Gastroesophageal sphincter (tissue), 4 donors: ENCODE measurements around the gene KIAA1958. TPM values are rescaled to one million over a fixed set of nuclear protein-coding genes. Genes with fewer than 3 reads are reported as not detected.

Source experiments
- ATAC-seq: fragments of 150-250 bp; one replicate; pipeline ENCODE4 v1.9.1; 2016; ENCODE audit warnings: mild to moderate bottlenecking, moderate library complexity
- H3K27ac ChIP-seq, 4 donors: fragments of 200-600 bp; sonication (generic) in 3 of 4; 1 replicate in 3 of 4; 2 replicates in 1 of 4; pipeline ENCODE4 v1.5.1; 2016 to 2019
- H3K27me3 ChIP-seq: fragments of 200-600 bp; sonication (generic); one replicate; pipeline ENCODE4 v1.5.1; 2019
- H3K36me3 ChIP-seq, 2 donors: fragments of 200-600 bp; sonication (generic); one replicate each; pipeline ENCODE4 v1.5.1; 2019; ENCODE audit warnings: control low read depth in 1 of 2
- H3K4me1 ChIP-seq, 3 donors: fragments of 200-600 bp; sonication (generic); 1 replicate in 2 of 3; 2 replicates in 1 of 3; pipeline ENCODE4 v1.5.1; 2016 to 2019; ENCODE audit warnings: control low read depth in 2 of 3
- H3K4me3 ChIP-seq, 2 donors: fragments of 200-600 bp; sonication (generic); one replicate each; pipeline ENCODE4 v1.5.1; 2019; ENCODE audit warnings: mild to moderate bottlenecking in 1 of 2, moderate library complexity in 1 of 2
- H3K9me3 ChIP-seq, 3 donors: fragments of 200-600 bp; sonication (generic); one replicate each; pipeline ENCODE4 v1.5.1; 2017 to 2019; ENCODE audit warnings: control low read depth in 2 of 3
- EP300 ChIP-seq: sonication (generic); formaldehyde crosslinking; IDR thresholded peaks from one replicate; pipeline ENCODE4 v1.6.1; 2017; ENCODE audit warnings: antibody characterized with exemption, mild to moderate bottlenecking
- POLR2A ChIP-seq, 2 donors: fragments of 450-650 bp; IDR thresholded peaks; one replicate each; pipeline ENCODE4 v1.6.1; 2017; ENCODE audit warnings: antibody characterized with exemption in 2 of 2, mild to moderate bottlenecking in 2 of 2, moderate library complexity in 1 of 2
- POLR2AphosphoS5 ChIP-seq: sonication (generic); formaldehyde crosslinking; IDR thresholded peaks from one replicate; pipeline ENCODE4 v1.6.1; 2017; ENCODE audit warnings: antibody characterized with exemption
- WGBS, 2 donors: methylation state at CpG; one replicate each; pipeline ENCODE4 v1.1.5; 2018; ENCODE audit warnings: low coverage in 1 of 2; 5-methylcytosine and 5-hydroxymethylcytosine counted together
- total RNA-seq, 4 donors: library from RNA; depleted of rRNA; stranded (reverse); fragments of >200 nt; gene quantifications; one replicate each; pipeline ENCODE4 v1.1.0, GENCODE V29; 2016
- TF ChIP-seq, protein P1 (sequence below), 4 experiments: fragments of 200-600 bp in 2 of 4; fragments of 450-650 bp in 2 of 4; sonication (generic) in 1 of 4; IDR thresholded peaks; one replicate each; pipeline ENCODE4 v1.5.1; 2017 to 2019; ENCODE audit warnings: antibody characterized with exemption in 4 of 4, mild to moderate bottlenecking in 2 of 4, moderate library complexity in 2 of 4

The KIAA1958 gene
- total RNA-seq, 4 donors from 2014 or later, result 3.5 to 8.4 (median 3.9) TPM

DNA sequence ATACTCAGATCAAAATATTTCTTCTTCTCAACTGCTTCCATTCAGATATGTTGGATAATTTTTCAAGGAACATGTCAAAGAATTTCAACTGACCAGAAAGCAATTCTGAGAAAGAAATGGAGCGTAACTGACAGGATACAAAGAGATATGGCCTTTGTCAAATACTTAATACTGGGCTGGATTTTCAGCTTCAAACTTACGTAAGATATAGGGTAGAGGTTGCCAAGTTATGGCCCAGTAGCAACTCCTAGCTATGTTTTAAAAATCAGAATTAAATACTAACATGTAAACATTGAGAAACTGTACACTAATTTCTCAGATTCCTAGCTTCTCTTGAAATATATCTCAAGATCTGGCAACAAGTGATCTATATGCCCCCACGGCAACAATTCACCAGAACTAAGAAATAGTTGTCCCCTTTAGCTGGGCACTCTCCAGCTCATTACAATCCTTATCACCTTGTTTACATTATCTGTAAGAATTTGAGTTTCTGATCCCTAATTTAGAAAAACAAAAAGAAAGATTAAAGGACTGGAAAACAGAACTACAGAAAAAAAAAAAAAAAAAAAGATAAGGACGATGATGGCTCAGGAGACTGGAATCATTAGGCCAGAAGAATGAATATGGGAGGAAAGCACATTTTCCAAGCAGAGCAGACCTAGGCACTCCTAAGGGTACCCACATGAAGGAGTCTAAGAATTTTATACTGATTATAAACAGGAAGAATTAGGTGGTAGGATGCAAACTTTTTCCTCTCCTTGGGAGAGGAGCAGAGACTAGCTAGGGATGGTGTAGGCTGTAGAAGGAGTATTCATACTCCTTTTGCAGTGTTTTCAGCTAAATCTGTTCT lies 208.3 kb downstream of the KIAA1958 start:
- H3K27ac ChIP-seq, result no peak overlapping the region
- WGBS, 2 donors, result 69 to 78% methylated on average over 3 to 4 of the region's 4 CpGs
- H3K36me3 ChIP-seq, result peaks cover 0 to 82% of the 10 kb centered on the region in 2 donors
- no peaks in the 10 kb centered on the region for H3K4me1 ChIP-seq
- H3K4me3 ChIP-seq, result no peak overlapping the region
- H3K9me3 ChIP-seq, result no peaks in the 10 kb centered on the region
- TF ChIP-seq, protein P1, sequence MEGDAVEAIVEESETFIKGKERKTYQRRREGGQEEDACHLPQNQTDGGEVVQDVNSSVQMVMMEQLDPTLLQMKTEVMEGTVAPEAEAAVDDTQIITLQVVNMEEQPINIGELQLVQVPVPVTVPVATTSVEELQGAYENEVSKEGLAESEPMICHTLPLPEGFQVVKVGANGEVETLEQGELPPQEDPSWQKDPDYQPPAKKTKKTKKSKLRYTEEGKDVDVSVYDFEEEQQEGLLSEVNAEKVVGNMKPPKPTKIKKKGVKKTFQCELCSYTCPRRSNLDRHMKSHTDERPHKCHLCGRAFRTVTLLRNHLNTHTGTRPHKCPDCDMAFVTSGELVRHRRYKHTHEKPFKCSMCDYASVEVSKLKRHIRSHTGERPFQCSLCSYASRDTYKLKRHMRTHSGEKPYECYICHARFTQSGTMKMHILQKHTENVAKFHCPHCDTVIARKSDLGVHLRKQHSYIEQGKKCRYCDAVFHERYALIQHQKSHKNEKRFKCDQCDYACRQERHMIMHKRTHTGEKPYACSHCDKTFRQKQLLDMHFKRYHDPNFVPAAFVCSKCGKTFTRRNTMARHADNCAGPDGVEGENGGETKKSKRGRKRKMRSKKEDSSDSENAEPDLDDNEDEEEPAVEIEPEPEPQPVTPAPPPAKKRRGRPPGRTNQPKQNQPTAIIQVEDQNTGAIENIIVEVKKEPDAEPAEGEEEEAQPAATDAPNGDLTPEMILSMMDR (IDR thresholded peaks at IDR 0.05), result no peak
- no peak for TF ChIP-seq POLR2AphosphoS5
- TF ChIP-seq POLR2A (IDR thresholded peaks at IDR 0.05), result no peak
- no peak for TF ChIP-seq EP300
- no peak for ATAC-seq
- H3K27me3 ChIP-seq, result no peaks in the 10 kb centered on the region

DNA sequence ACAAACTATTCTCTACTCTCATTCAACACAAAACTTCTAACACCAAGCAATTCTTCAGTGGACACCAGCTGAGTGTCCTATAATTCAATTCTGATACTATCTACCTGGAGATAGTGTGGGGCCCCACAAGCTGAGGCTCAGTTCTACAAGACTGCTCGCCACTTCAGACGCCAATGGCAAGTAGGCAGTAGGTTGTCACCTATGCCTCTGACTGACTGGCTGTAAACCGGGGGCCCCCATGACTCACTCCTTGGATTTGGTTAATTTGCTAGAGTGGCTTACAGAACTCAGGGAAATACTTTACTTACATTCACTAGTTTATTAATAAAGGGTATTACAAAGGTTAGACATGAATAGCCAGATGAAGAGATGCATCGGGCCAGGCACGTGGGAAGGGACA lies 209.8 kb downstream of the KIAA1958 start:
- ATAC-seq, result no peak
- H3K27ac ChIP-seq, result no peak overlapping the region
- no peak for TF ChIP-seq EP300
- no peak for TF ChIP-seq POLR2A (IDR thresholded peaks at IDR 0.05)
- TF ChIP-seq, protein P1 (IDR thresholded peaks at IDR 0.05), result no peak
- TF ChIP-seq POLR2AphosphoS5, result no peak
- H3K4me1 ChIP-seq, result no peaks in the 10 kb centered on the region
- H3K4me3 ChIP-seq, result no peak overlapping the region
- WGBS, 2 donors, result 100% methylated on average over 2 of the region's 5 CpGs; no CpG with 5 or more reads in 1 of the 2 donors
- H3K36me3 ChIP-seq, result peaks cover 0 to 78% of the 10 kb centered on the region in 2 donors
- no peaks in the 10 kb centered on the region for H3K9me3 ChIP-seq
- no peaks in the 10 kb centered on the region for H3K27me3 ChIP-seq

DNA sequence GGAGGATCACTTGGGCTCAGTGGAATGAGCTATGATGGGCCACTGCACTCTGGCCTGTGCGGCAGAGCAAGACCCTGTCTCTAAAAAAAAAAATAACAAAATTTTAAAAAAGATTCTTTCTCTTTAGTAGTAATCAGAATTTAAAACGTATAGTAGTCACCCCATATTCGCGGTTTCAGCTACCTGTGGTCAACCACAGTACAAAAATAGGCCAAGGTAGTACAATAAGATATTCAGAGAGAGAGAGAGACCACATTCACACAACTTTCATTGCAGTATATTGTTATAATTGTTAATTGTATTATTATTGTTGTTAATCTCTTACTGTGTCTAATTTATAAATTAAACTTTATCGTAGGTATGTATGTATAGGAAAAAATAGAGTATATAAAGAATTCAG lies 212.6 kb downstream of the KIAA1958 start:
- H3K27ac ChIP-seq, result no peak overlapping the region
- no peak overlapping the region for H3K4me3 ChIP-seq
- peaks cover 0 to 53% of the 10 kb centered on the region in 2 donors for H3K36me3 ChIP-seq
- 93 to 95% methylated on average over 5 of the region's 5 CpGs for WGBS, 2 donors
- H3K27me3 ChIP-seq, result no peaks in the 10 kb centered on the region
- no peaks in the 10 kb centered on the region for H3K9me3 ChIP-seq
- TF ChIP-seq POLR2A (IDR thresholded peaks at IDR 0.05) (no peak), POLR2AphosphoS5 (no peak), EP300 (no peak)
- TF ChIP-seq, protein P1 (IDR thresholded peaks at IDR 0.05), result no peak
- no peak for ATAC-seq
- no peaks in the 10 kb centered on the region for H3K4me1 ChIP-seq

DNA sequence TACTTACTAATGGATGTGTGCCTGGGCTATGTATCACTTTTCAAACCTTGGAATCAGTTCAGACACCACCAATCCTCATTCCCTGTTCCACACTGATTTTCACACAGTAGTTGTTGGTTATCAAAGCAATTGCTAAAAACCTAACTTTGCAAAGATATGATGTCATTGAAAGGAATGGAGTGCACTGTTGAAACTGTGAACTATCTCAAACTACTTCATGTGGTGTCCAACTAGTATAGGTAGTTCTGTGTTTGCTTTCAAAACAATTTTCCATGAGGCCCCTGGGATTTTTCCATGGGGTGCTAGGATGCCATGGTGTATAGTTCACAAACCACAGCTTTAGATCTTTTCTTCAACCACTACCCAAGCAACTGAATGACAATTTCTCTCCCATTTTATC lies 213.5 kb downstream of the KIAA1958 start:
- no peaks in the 10 kb centered on the region for H3K27me3 ChIP-seq
- H3K27ac ChIP-seq, result no peak overlapping the region
- no peak overlapping the region for H3K4me3 ChIP-seq
- H3K36me3 ChIP-seq, result peaks cover 0 to 49% of the 10 kb centered on the region in 2 donors
- ATAC-seq, result no peak
- H3K9me3 ChIP-seq, result no peaks in the 10 kb centered on the region
- H3K4me1 ChIP-seq, result no peaks in the 10 kb centered on the region
- TF ChIP-seq, protein P1 (IDR thresholded peaks at IDR 0.05), result no peak
- TF ChIP-seq EP300 (no peak), POLR2A (IDR thresholded peaks at IDR 0.05) (no peak), POLR2AphosphoS5 (no peak)

DNA sequence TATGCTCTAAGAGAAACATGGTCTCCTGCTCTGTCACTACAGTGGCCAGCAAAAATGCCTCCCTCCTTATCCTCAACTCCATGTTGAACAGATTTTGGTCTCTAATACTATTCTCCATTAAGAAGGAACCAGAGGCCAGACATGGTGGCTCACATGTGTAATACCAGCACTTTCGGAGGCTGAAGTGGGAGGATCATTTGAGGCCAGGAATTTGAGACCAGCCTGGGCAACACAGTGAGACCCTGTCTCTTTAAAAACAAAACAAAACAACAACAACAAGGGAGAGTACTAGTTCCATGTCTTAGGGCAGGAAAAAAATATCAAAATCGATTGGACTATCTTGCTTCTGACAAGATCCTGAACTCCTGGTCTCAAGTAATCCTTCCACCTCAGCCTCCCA lies 216.7 kb downstream of the KIAA1958 start:
- no peak overlapping the region for H3K27ac ChIP-seq
- ATAC-seq, result no peak
- no peak for TF ChIP-seq POLR2A (IDR thresholded peaks at IDR 0.05)
- TF ChIP-seq, protein P1 (IDR thresholded peaks at IDR 0.05), result no peak
- TF ChIP-seq POLR2AphosphoS5, result no peak
- TF ChIP-seq EP300, result no peak
- WGBS, 2 donors, result 100% methylated on average over 2 of the region's 2 CpGs
- H3K27me3 ChIP-seq, result no peaks in the 10 kb centered on the region
- H3K4me3 ChIP-seq, result no peak overlapping the region
- H3K4me1 ChIP-seq, result no peaks in the 10 kb centered on the region
- no peaks in the 10 kb centered on the region for H3K9me3 ChIP-seq
- peaks cover 0 to 27% of the 10 kb centered on the region in 2 donors for H3K36me3 ChIP-seq
